OCI-LY3 (cell line): ENCODE results near the gene SEC24D.

Experiments
- EZH2phosphoT487 ChIP-seq: fragments of 200-600 bp; shearing (Covaris generic); IDR thresholded peaks from 2 replicates; pipeline ENCODE4 v1.6.1; 2018; ENCODE audit warnings: antibody characterized with exemption, mixed run types, low read depth
- TF ChIP-seq, protein P1 (sequence below): fragments of 200-600, 300-600 bp; sonication (generic); IDR thresholded peaks from 2 replicates; pipeline ENCODE4 v1.5.1; 2014; ENCODE audit warnings: antibody characterized with exemption, low read length, low read depth

DNA sequence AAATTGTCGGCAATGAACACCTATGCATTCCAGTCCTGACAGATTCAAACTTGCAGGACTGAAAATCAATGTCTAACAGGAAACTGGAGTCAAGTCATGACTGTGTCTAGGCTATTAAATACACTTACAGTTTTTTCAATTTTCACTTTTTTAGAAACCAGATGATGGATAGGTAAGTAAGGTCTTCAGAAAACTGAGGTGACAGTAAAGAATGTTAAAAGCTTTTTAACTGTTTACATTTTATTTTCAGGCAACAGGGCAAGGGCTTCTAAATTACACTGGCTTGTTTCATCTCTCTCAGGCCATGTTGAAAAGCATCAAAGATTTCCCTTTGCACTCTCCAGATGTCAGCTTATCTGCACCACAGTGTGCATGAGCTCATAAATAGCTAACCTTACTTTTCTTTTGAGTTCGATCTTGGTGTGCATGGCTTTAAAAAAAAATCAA lies 65.2 kb downstream of the SEC24D start:
- TF ChIP-seq, protein P1, sequence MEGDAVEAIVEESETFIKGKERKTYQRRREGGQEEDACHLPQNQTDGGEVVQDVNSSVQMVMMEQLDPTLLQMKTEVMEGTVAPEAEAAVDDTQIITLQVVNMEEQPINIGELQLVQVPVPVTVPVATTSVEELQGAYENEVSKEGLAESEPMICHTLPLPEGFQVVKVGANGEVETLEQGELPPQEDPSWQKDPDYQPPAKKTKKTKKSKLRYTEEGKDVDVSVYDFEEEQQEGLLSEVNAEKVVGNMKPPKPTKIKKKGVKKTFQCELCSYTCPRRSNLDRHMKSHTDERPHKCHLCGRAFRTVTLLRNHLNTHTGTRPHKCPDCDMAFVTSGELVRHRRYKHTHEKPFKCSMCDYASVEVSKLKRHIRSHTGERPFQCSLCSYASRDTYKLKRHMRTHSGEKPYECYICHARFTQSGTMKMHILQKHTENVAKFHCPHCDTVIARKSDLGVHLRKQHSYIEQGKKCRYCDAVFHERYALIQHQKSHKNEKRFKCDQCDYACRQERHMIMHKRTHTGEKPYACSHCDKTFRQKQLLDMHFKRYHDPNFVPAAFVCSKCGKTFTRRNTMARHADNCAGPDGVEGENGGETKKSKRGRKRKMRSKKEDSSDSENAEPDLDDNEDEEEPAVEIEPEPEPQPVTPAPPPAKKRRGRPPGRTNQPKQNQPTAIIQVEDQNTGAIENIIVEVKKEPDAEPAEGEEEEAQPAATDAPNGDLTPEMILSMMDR: no peak
- no peak for TF ChIP-seq EZH2phosphoT487
